GM18505 (cell line): ENCODE data around the gene PCDHGA7.
"Not testable (repeated sequence)": the region's sequence is repeated elsewhere in the genome, so short reads cannot be mapped to it uniquely, and the experiment has no call there.

ENCODE experiments used
- ATAC-seq: cut with Tn5 transposase; IDR thresholded peaks from one replicate; pipeline ENCODE4 v1.9.1; 2021; ENCODE audit not compliant: unreplicated experiment
- POLR2A ChIP-seq: IDR thresholded peaks from 4 replicates; pipeline ENCODE4 v1.6.1; 2011; ENCODE audit warnings: borderline replicate concordance; ENCODE audit not compliant: insufficient read depth, insufficient read length; ENCODE audit errors: extremely low read depth

Gene PCDHGA7

GRCh38 chr5:141402553-141403243 is 20.2 kb downstream of the PCDHGA7 start, which contains the start of gene PCDHGA9:
Gene PCDHGA9 (plus strand): TSS chr5:141402778. CDS start chr5:141402953, 175 bp downstream.
- ATAC-seq: no peak
- TF ChIP-seq POLR2A: no peak

GRCh38 chr5:141403387-141403786 is 20.8 kb downstream of the PCDHGA7 start:
- TF ChIP-seq POLR2A: no peak
- ATAC-seq: no peak

DNA sequence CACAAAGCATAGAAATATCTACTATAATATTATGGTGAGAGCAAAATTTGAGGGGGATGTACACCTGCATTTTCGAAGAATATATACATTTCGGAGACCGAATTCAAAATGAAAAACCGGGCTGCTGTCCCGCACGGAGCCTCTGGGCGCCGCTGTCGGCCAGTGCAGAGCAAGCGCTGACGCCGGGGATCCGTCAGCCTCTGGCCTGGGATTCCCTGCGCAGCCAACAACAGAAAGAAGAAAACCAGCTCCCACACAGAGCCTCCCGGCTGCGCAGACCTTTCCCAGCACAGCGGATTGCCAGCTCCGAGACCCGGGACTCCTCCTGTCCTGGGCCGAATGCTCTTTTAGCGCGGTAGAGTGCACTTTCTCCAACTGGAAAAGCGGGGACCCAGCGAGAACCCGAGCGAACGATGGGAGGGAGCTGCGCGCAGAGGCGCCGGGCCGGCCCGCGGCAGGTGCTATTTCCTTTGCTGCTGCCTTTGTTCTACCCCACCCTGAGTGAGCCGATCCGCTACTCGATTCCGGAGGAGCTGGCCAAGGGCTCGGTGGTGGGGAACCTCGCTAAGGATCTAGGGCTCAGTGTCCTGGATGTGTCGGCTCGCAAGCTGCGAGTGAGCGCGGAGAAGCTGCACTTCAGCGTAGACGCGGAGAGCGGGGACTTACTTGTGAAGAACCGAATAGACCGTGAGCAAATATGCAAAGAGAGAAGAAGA is 25.4 kb downstream of the PCDHGA7 start, which contains the start of gene PCDHGB6:
Gene PCDHGB6 (plus strand): TSS at position 232 of the 716 bp plus-strand sequence. CDS start 182 bp downstream, at position 414.
- ATAC-seq: not testable (repeated sequence)

- ATAC-seq: no peak
- TF ChIP-seq POLR2A: no peak
Observed at GRCh38 chr5:141409598-141410306, 27.2 kb downstream of the PCDHGA7 start.

GRCh38 chr5:141411575-141411974 is 29.0 kb downstream of the PCDHGA7 start:
- TF ChIP-seq POLR2A: no peak
- no peak for ATAC-seq

DNA sequence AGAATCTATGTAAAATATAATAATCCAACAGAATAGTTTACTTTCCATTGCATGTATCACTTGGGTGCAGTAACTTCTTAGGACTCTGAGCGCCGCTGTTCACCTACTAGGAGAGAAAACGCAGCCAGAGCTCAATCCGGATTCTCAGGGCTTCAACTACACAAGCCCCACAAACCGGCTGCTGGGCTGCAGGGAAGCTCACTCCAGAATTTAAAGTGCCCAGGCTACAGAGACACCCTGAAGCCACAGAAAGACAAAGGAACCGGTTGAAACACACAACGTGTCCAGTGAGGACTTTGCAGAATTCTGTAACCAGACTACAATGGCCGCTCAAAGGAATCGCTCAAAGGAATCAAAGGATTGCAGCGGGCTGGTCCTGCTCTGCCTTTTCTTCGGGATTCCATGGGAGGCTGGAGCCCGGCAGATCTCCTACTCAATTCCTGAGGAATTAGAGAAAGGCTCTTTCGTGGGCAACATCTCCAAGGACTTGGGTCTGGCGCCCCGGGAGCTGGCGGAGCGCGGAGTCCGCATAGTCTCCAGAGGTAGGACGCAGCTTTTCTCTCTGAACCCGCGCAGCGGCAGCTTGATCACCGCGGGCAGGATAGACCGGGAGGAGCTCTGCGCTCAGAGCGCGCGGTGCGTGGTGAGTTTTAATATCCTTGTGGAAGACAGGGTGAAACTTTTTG is 30.5 kb downstream of the PCDHGA7 start, which contains the start of gene PCDHGA10:
Gene PCDHGA10 (plus strand): TSS at position 134 of the 686 bp plus-strand sequence. CDS start 189 bp downstream, at position 323.
- TF ChIP-seq POLR2A: no peak
- ATAC-seq: peak; percentile 74

GRCh38 chr5:141413540-141414069 is 31.1 kb downstream of the PCDHGA7 start:
- TF ChIP-seq POLR2A: no peak
- no peak for ATAC-seq

DNA sequence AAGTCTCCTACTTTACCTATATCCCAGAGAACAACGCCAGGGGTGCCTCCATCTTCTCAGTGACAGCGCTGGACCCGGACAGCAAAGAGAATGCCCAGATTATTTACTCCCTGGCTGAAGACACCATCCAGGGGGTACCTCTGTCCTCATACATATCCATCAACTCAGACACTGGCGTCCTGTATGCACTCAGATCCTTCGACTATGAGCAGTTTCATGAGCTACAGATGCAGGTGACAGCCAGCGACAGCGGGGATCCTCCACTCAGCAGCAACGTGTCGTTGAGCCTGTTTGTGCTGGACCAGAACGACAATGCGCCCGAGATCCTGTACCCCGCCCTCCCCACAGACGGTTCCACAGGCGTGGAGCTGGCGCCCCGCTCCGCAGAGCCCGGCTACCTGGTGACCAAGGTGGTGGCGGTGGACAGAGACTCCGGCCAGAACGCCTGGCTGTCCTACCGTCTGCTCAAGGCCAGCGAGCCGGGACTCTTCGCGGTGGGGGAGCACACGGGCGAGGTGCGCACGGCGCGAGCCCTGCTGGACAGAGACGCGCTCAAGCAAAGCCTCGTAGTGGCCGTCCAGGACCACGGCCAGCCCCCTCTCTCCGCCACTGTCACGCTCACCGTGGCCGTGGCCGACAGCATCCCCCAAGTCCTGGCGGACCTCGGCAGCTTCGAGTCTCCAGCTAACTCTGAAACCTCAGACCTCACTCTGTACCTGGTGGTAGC is 32.2 kb downstream of the PCDHGA7 start:
- ATAC-seq: not testable (repeated sequence)

DNA sequence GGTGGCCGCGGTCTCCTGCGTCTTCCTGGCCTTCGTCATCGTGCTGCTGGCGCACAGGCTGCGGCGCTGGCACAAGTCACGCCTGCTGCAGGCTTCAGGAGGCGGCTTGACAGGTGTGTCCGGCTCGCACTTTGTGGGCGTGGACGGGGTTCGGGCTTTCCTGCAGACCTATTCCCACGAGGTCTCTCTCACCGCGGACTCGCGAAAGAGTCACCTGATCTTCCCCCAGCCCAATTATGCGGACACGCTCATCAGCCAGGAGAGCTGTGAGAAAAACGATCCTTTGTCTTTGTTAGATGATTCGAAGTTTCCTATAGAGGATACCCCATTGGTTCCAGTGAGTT is 32.7 kb downstream of the PCDHGA7 start:
- ATAC-seq: not testable (repeated sequence)

DNA sequence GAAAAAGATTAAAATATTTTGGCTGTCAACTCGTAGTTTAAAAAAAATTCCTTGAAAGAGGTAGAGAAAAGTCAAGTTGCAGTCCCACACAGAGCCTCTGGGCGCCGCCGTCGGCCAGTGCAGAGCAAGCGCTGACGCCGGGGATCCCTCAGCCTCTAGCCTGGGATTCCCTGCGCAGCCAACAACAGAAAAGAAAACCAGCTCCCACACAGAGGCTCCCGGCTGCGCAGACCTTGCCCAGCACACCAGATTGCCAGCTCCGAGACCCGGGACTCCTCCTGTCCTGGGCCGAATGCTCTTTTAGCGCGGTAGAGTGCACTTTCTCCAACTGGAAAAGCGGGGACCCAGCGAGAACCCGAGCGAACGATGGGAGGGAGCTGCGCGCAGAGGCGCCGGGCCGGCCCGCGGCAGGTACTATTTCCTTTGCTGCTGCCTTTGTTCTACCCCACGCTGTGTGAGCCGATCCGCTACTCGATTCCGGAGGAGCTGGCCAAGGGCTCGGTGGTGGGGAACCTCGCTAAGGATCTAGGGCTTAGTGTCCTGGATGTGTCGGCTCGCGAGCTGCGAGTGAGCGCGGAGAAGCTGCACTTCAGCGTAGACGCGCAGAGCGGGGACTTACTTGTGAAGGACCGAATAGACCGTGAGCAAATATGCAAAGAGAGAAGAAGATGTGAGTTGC is 35.1 kb downstream of the PCDHGA7 start, which contains the start of gene PCDHGB7:
Gene PCDHGB7 (plus strand): TSS at position 184 of the 679 bp plus-strand sequence. CDS start 183 bp downstream, at position 367.
- ATAC-seq: peak; percentile 65

- ATAC-seq: no peak
- TF ChIP-seq POLR2A: no peak
Observed at GRCh38 chr5:141419074-141419880, 36.7 kb downstream of the PCDHGA7 start.
